ENCODE measurements around the gene ALK. TPM values are rescaled to one million over a fixed set of nuclear protein-coding genes. Genes with fewer than 3 reads are reported as not detected.

ALK gene
- total RNA-seq, 1 experiment from 2014 or later, result 14.7 TPM

GRCh38 chr2:29192526-29192925, 728.9 kb downstream of the ALK start:
- intact Hi-C loops (cut with micrococcal nuclease; ENCODE audit: unreplicated experiment), result no loop called here
- Histone ChIP-seq H3K36me3 (ENCODE audit: insufficient read depth, low read length, poor library complexity, severe bottlenecking) (no peaks in the 10 kb centered on the region), H3K9me3 (ENCODE audit: low read depth, low read length, poor library complexity, severe bottlenecking) (no peaks in the 10 kb centered on the region), H3K27me3 (replicated peaks; ENCODE audit: insufficient read depth, low read depth, low read length, poor library complexity) (no peaks in the 10 kb centered on the region), H3K27ac (ENCODE audit: low read depth, low read length, poor library complexity, severe bottlenecking) (no peak overlapping the region), H3K4me1 (ENCODE audit: insufficient read depth, low read length, poor library complexity, severe bottlenecking) (peaks cover 7% of the 10 kb centered on the region), H3K4me3 (ENCODE audit: low read depth, low read length, poor library complexity, severe bottlenecking) (no peak overlapping the region)
- ChIA-PET POLR2A (ENCODE audit: low non-redundant PET) (interaction anchor here (0.7 kb wide), 1 partner anchor 1340 kb away, joined by 3 read pairs; no protein-coding TSS in a partner anchor), CTCF (interaction anchor here (0.5 to 0.6 kb wide), 2 partner anchors 31 to 653 kb away, joined by 3 to 4 read pairs; no protein-coding TSS in a partner anchor)
- TF ChIP-seq CTCF (conservative IDR thresholded peaks at IDR 0.05; ENCODE audit: low read depth, low read length) (no peak), EZH2 (IDR thresholded peaks at IDR 0.05; ENCODE audit: borderline replicate concordance, low read depth, low read length, poor library complexity, severe bottlenecking) (no peak)
- peak; percentile 31 for DNase-seq (ENCODE audit: low spot score)
- no TSS peak for BruUV-seq (replicated peaks)

- intact Hi-C loops (cut with micrococcal nuclease; ENCODE audit: unreplicated experiment), result no loop called here
Measured at GRCh38 chr2:29191817-29192216, 729.6 kb downstream of the ALK start.

DNA sequence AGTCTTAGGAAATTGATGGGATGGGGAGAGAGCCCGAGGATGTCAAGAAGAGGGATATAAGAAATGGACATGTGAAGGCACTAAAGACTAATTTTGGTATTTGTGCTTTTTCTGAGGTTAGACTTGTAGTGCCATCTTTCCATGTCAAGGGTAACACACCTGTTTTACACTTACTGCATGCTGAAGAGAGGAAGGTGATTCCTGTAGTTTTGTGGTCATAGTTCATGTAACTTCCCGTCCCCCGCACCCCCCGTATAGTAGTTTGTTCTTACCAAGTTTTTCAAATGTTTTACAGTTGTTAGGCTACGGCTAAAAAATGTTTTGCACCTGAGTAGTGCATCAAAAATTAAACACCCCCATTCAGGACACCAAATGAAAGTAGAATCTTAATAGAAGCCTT, 732.3 kb downstream of the ALK start:
- Histone ChIP-seq H3K36me3 (ENCODE audit: insufficient read depth, low read length, poor library complexity, severe bottlenecking) (no peaks in the 10 kb centered on the region), H3K9me3 (ENCODE audit: low read depth, low read length, poor library complexity, severe bottlenecking) (no peaks in the 10 kb centered on the region), H3K4me3 (ENCODE audit: low read depth, low read length, poor library complexity, severe bottlenecking) (no peak overlapping the region), H3K27ac (ENCODE audit: low read depth, low read length, poor library complexity, severe bottlenecking) (no peak overlapping the region), H3K4me1 (ENCODE audit: insufficient read depth, low read length, poor library complexity, severe bottlenecking) (peaks cover 29% of the 10 kb centered on the region), H3K27me3 (replicated peaks; ENCODE audit: insufficient read depth, low read depth, low read length, poor library complexity) (no peaks in the 10 kb centered on the region)
- CTCF ChIA-PET, result no interaction called here
- no TSS peak for BruUV-seq (replicated peaks)
- POLR2A ChIA-PET (ENCODE audit: low non-redundant PET), result no interaction called here
- no peak for TF ChIP-seq EZH2 (IDR thresholded peaks at IDR 0.05; ENCODE audit: borderline replicate concordance, low read depth, low read length, poor library complexity, severe bottlenecking)
- no peak for TF ChIP-seq CTCF (conservative IDR thresholded peaks at IDR 0.05; ENCODE audit: low read depth, low read length)
- DNase-seq (ENCODE audit: low spot score), result no peak
- intact Hi-C loops (cut with micrococcal nuclease; ENCODE audit: unreplicated experiment), result no loop called here

More at GRCh38 chr2:29191817-29192216, 729.6 kb downstream of the ALK start:
- BruUV-seq (replicated peaks), result no TSS peak
- Histone ChIP-seq H3K27me3 (replicated peaks; ENCODE audit: insufficient read depth, low read depth, low read length, poor library complexity) (no peaks in the 10 kb centered on the region), H3K4me1 (ENCODE audit: insufficient read depth, low read length, poor library complexity, severe bottlenecking) (peaks cover 13% of the 10 kb centered on the region), H3K9me3 (ENCODE audit: low read depth, low read length, poor library complexity, severe bottlenecking) (no peaks in the 10 kb centered on the region), H3K4me3 (ENCODE audit: low read depth, low read length, poor library complexity, severe bottlenecking) (no peak overlapping the region), H3K27ac (ENCODE audit: low read depth, low read length, poor library complexity, severe bottlenecking) (no peak overlapping the region), H3K36me3 (ENCODE audit: insufficient read depth, low read length, poor library complexity, severe bottlenecking) (no peaks in the 10 kb centered on the region)
- CTCF ChIA-PET, result interaction anchor here (0.8 kb wide), 1 partner anchor 800 kb away, joined by 6 read pairs; no protein-coding TSS in a partner anchor
- DNase-seq (ENCODE audit: low spot score), result no peak
- no peak for TF ChIP-seq CTCF (conservative IDR thresholded peaks at IDR 0.05; ENCODE audit: low read depth, low read length)
- TF ChIP-seq EZH2 (IDR thresholded peaks at IDR 0.05; ENCODE audit: borderline replicate concordance, low read depth, low read length, poor library complexity, severe bottlenecking), result no peak
- POLR2A ChIA-PET (ENCODE audit: low non-redundant PET), result no interaction called here

Measured in A673 (cell line).